HG02943 (cell line): Measurements from ENCODE around the gene PSG1.
"Not testable (repeated sequence)": the region's sequence is repeated elsewhere in the genome, so short reads cannot be mapped to it uniquely, and the experiment has no call there.

Experiments
- ATAC-seq: cut with Tn5 transposase; IDR thresholded peaks from one replicate; pipeline ENCODE4 v1.9.1; 2021; ENCODE audit warnings: mild to moderate bottlenecking, low read depth, moderate library complexity; ENCODE audit not compliant: unreplicated experiment

The PSG1 gene

GRCh38 chr19:42831221-42832019, 48.1 kb downstream of the PSG1 start:
- no peak for ATAC-seq

- not testable (repeated sequence) for ATAC-seq
Measured at GRCh38 chr19:42821306-42821977, 58.1 kb downstream of the PSG1 start.

- not testable (repeated sequence) for ATAC-seq
Measured at GRCh38 chr19:42819960-42820650, 59.4 kb downstream of the PSG1 start.

GRCh38 chr19:42816894-42817293, 62.6 kb downstream of the PSG1 start:
- no peak for ATAC-seq
